DOHH2 (cell line): Measurements from ENCODE around the gene DCDC2.

Experiments
- H3F3A ChIP-seq: fragments of 200-600 bp; sonication (generic), shearing (Covaris generic); 2 replicates; pipeline ENCODE4 v1.6.0; 2016; ENCODE audit warnings: antibody characterized with exemption, mild to moderate bottlenecking; ENCODE audit not compliant: control insufficient read depth, insufficient read depth
- H3K27ac ChIP-seq: fragments of 200-600 bp; sonication (generic); 2 replicates; pipeline ENCODE4 v1.5.1; 2014; ENCODE audit warnings: low read depth, mild to moderate bottlenecking, low read length, moderate library complexity
- H3K27me3 ChIP-seq: fragments of 200-600 bp; sonication (generic); 2 replicates; pipeline ENCODE4 v1.6.1; 2014; ENCODE audit warnings: mild to moderate bottlenecking, low read length, mixed read lengths; ENCODE audit not compliant: control insufficient read depth
- H3K36me3 ChIP-seq: fragments of 200-600 bp; sonication (generic); 2 replicates; pipeline ENCODE4 v1.6.1; 2014; ENCODE audit warnings: mild to moderate bottlenecking, low read length, moderate library complexity, mixed read lengths; ENCODE audit not compliant: control insufficient read depth
- H3K4me1 ChIP-seq: fragments of 200-600 bp; sonication (generic); 2 replicates; pipeline ENCODE4 v1.6.1; 2014; ENCODE audit warnings: mild to moderate bottlenecking, low read length, mixed read lengths; ENCODE audit not compliant: control insufficient read depth
- H3K4me2 ChIP-seq: fragments of 200-600 bp; sonication (generic); 2 replicates; pipeline ENCODE4 v1.6.0; 2014; ENCODE audit warnings: mild to moderate bottlenecking, low read length, moderate library complexity
- H3K4me3 ChIP-seq: fragments of 200-600 bp; sonication (generic); 2 replicates; pipeline ENCODE4 v1.5.1; 2014; ENCODE audit warnings: mild to moderate bottlenecking, low read length, mixed read lengths
- H3K79me2 ChIP-seq: fragments of 200-600 bp; sonication (generic); 2 replicates; pipeline ENCODE4 v1.6.1; 2014; ENCODE audit warnings: mild to moderate bottlenecking, low read length, mixed read lengths; ENCODE audit not compliant: control insufficient read depth
- H3K9me2 ChIP-seq: fragments of 200-600 bp; sonication (generic); replicated peaks from 2 replicates; pipeline ENCODE4 v1.6.1; 2014; ENCODE audit warnings: mild to moderate bottlenecking, low read length, mixed read lengths; ENCODE audit not compliant: control insufficient read depth
- H3K9me3 ChIP-seq: fragments of 200-600 bp; sonication (generic); 2 replicates; pipeline ENCODE4 v1.6.1; 2014; ENCODE audit warnings: antibody characterized with exemption, low read length, mixed read lengths; ENCODE audit not compliant: control insufficient read depth, insufficient read depth
- H4K20me1 ChIP-seq: fragments of 200-600 bp; sonication (generic); 2 replicates; pipeline ENCODE4 v1.6.0; 2014; ENCODE audit warnings: low read depth, mild to moderate bottlenecking, antibody characterized with exemption, low read length, moderate library complexity; ENCODE audit not compliant: control insufficient read depth, insufficient read depth
- EZH2phosphoT487 ChIP-seq: fragments of 200-600 bp; sonication (generic); IDR thresholded peaks from 2 replicates; pipeline ENCODE4 v1.6.1; 2017; ENCODE audit warnings: borderline replicate concordance, mild to moderate bottlenecking, antibody characterized with exemption, low read length, moderate library complexity, mixed read lengths
- TF ChIP-seq, protein P1 (sequence below): fragments of 200-600 bp; sonication (generic); IDR thresholded peaks from one replicate; pipeline ENCODE4 v1.5.1; 2014; ENCODE audit warnings: antibody characterized with exemption, mild to moderate bottlenecking, low read depth, low read length; ENCODE audit not compliant: poor library complexity, severe bottlenecking

DCDC2 gene

DNA sequence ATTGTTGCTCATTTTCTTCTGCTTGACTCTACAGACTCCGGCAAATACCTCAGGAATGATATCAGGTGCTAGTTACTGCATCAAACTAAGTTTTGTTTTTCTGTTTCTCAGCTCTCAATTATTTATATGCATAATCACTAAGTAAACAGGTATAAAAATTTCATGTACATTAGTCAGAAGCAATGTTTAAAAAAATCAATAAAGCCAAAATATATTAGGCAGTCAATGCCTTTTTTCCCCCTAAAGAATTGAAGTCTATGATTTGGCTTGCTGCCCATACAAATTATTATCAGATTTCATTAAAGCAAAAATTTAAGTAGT is 24.3 kb upstream of the DCDC2 start:
- H3K9me3 ChIP-seq: no peaks in the 10 kb centered on the region
- no peak overlapping the region for H3K4me3 ChIP-seq
- H3K27me3 ChIP-seq: peaks cover 3% of the 10 kb centered on the region; the same call in 1 of the 2 replicates
- H3K4me2 ChIP-seq: no peak overlapping the region
- H3K36me3 ChIP-seq: no peaks in the 10 kb centered on the region
- no peaks in the 10 kb centered on the region for H3K79me2 ChIP-seq
- no peaks in the 10 kb centered on the region for H4K20me1 ChIP-seq
- no peaks in the 10 kb centered on the region for H3K4me1 ChIP-seq
- TF ChIP-seq, protein P1, sequence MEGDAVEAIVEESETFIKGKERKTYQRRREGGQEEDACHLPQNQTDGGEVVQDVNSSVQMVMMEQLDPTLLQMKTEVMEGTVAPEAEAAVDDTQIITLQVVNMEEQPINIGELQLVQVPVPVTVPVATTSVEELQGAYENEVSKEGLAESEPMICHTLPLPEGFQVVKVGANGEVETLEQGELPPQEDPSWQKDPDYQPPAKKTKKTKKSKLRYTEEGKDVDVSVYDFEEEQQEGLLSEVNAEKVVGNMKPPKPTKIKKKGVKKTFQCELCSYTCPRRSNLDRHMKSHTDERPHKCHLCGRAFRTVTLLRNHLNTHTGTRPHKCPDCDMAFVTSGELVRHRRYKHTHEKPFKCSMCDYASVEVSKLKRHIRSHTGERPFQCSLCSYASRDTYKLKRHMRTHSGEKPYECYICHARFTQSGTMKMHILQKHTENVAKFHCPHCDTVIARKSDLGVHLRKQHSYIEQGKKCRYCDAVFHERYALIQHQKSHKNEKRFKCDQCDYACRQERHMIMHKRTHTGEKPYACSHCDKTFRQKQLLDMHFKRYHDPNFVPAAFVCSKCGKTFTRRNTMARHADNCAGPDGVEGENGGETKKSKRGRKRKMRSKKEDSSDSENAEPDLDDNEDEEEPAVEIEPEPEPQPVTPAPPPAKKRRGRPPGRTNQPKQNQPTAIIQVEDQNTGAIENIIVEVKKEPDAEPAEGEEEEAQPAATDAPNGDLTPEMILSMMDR: no peak
- TF ChIP-seq EZH2phosphoT487: no peak
- H3K27ac ChIP-seq: no peak overlapping the region
- no peaks in the 10 kb centered on the region for H3F3A ChIP-seq
- no peaks in the 10 kb centered on the region for H3K9me2 ChIP-seq

DNA sequence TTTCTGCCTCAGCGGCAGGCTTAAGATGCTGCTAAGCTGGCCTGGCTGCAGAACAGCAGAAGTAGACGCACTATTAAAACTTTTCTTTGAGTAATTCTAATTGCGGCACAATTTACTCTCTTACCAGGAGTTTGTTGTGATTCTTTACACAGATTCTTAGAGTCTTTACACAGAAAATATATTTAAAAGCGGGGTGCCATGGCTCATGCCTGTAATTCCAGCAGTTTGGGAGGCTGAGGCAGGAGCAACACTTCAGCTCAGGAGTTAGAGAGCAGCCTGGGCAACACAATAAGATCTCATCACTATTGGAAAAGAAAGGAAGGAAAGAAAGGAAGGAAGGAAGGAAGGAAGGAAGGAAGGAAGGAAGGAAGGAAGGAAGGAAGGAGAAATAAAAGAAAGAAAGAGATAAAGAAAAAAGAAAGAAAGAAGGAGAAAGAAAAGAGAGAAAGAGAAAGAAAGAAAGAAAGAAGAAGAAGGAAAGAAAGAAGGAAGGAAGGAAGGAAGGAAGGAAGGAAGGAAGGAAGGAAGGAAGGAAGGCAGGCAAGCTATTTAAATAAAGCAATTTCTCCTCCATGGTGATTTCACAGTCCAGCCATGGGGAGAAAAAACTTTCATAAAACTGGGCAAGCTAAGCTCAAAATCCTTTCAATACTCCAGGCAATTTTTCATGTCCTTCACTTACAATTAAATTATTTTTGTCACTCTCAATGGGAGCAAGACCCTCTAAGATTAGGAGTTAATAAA is 23.8 kb upstream of the DCDC2 start:
- H3K27me3 ChIP-seq: peaks cover 3% of the 10 kb centered on the region; the same call in 1 of the 2 replicates
- H3K36me3 ChIP-seq: no peaks in the 10 kb centered on the region
- no peaks in the 10 kb centered on the region for H3K9me3 ChIP-seq
- TF ChIP-seq, protein P1: no peak
- TF ChIP-seq EZH2phosphoT487: no peak
- no peak overlapping the region for H3K4me2 ChIP-seq
- H3K27ac ChIP-seq: no peak overlapping the region
- no peaks in the 10 kb centered on the region for H4K20me1 ChIP-seq
- no peaks in the 10 kb centered on the region for H3F3A ChIP-seq
- no peaks in the 10 kb centered on the region for H3K79me2 ChIP-seq
- no peaks in the 10 kb centered on the region for H3K9me2 ChIP-seq
- H3K4me3 ChIP-seq: no peak overlapping the region
- no peaks in the 10 kb centered on the region for H3K4me1 ChIP-seq

DNA sequence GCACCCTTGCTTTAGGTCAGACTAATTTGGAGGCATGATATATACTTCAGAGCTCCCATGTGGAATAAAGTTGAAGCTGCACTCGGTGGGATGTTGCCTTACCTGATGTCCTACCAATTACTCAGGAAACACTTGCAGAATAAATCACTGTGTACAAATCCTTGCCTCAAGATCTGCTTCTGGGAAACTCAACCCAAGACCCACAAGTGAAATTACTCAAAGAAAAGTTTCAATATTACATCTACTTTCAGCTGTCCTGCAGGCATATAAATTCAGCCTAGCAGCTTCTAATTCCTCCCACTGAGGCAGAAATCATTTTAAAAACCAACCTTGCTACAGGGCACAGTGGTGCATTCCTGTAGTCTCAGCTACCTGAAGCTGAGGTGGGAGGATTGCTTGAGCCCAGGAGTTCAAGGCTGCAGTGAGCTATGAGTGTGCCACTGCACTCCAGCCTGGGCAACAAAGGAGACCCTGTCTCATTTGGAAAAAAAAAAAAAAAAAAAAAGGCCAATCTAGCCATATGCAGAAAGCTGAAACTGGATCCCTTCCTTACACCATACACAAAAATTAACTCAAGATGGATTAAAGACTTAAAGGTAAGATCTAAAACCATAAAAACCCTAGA is 20.7 kb upstream of the DCDC2 start:
- Histone ChIP-seq H3K4me2 (no peak overlapping the region), H3K27me3 (peaks cover 3% of the 10 kb centered on the region; the same call in 1 of the 2 replicates), H3F3A (no peaks in the 10 kb centered on the region), H4K20me1 (no peaks in the 10 kb centered on the region), H3K9me3 (no peaks in the 10 kb centered on the region), H3K9me2 (no peaks in the 10 kb centered on the region), H3K36me3 (no peaks in the 10 kb centered on the region), H3K79me2 (no peaks in the 10 kb centered on the region), H3K4me3 (no peak overlapping the region), H3K4me1 (no peaks in the 10 kb centered on the region), H3K27ac (no peak overlapping the region)
- TF ChIP-seq, protein P1: no peak
- no peak for TF ChIP-seq EZH2phosphoT487
